ENCODE results near the gene ULBP3.
"Not testable (repeated sequence)": the region's sequence is repeated elsewhere in the genome, so short reads cannot be mapped to it uniquely, and the experiment has no call there.

Gene ULBP3

GRCh38 chr6:150029749-150030148 is 39.2 kb downstream of the ULBP3 start:
- TF ChIP-seq CTCF (conservative IDR thresholded peaks at IDR 0.05), result no peak
- H3K27ac ChIP-seq, result no peak overlapping the region

GRCh38 chr6:150029276-150029675 is 39.6 kb downstream of the ULBP3 start:
- TF ChIP-seq CTCF (conservative IDR thresholded peaks at IDR 0.05), result no peak
- H3K27ac ChIP-seq, result no peak overlapping the region

- H3K27ac ChIP-seq, result no peak overlapping the region
- TF ChIP-seq CTCF (conservative IDR thresholded peaks at IDR 0.05), result no peak
These were observed 40.1 kb downstream of the ULBP3 start for GRCh38 chr6:150028799-150029198.

- H3K27ac ChIP-seq, result no peak overlapping the region
- TF ChIP-seq CTCF (conservative IDR thresholded peaks at IDR 0.05), result no peak
These were observed 40.9 kb downstream of the ULBP3 start for GRCh38 chr6:150027806-150028565.

GRCh38 chr6:150026976-150027805 is 41.7 kb downstream of the ULBP3 start:
- no peak for TF ChIP-seq CTCF (conservative IDR thresholded peaks at IDR 0.05)
- no peak overlapping the region for H3K27ac ChIP-seq

GRCh38 chr6:150025201-150025917 is 43.6 kb downstream of the ULBP3 start, which contains the start of gene RAET1L:
RAET1L (minus strand) TSS chr6:150025532; CDS start chr6:150025471, 61 bp downstream.
- no peak for TF ChIP-seq CTCF (conservative IDR thresholded peaks at IDR 0.05)
- H3K27ac ChIP-seq, result peak within 1 kb of the TSS; percentile 27

GRCh38 chr6:150024646-150025155 is 44.2 kb downstream of the ULBP3 start:
- H3K27ac ChIP-seq, result no peak overlapping the region
- TF ChIP-seq CTCF (conservative IDR thresholded peaks at IDR 0.05), result no peak

GRCh38 chr6:150024021-150024420 is 44.9 kb downstream of the ULBP3 start:
- H3K27ac ChIP-seq, result not testable (repeated sequence)

GRCh38 chr6:150021870-150022269 is 47.1 kb downstream of the ULBP3 start:
- H3K27ac ChIP-seq, result not testable (repeated sequence)

All from VCaP (cell line).